ENCODE measurements around the gene HAVCR1.

DNA sequence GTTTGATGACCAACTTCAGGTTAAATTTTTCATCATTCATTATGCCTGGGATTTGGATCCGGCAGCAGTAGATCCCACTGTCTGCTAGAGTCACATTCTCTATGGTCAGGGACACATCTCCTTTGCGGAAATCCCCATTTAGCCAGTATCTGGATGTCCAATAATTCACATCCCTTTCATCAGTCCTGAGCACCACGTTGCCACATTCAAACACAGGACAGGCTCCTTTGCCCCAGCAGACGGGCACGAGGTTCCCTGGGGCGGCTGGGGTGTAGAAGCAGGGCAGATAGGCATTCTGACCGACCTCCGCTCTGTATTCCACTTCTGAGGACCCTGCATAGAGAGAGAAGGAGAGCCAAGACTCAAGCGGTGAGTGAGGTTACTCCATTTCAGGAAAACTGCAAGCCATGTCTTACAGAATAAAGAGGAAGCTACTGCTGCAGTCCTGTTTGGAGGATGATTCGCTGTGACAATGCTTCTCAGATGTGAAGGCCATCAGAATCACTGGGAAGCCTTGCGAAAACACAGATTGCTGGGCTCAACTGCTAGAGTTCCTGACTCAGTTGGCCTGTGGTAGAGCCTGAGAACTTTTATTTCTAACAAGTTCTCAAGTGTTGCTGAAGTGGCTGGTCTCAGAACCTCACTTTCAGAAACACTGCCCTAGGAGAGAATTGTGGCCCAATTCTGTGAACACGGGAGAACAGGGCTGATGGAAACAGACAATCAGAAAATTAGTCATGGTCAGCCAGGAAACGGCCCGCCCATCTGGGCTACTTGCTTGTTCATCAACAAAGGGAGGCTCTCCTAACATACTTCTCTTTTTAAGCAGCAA, 47.9 kb upstream of the HAVCR1 start:
- TF ChIP-seq POLR2A (IDR thresholded peaks at IDR 0.05) = no peak
- TF ChIP-seq, protein P1, sequence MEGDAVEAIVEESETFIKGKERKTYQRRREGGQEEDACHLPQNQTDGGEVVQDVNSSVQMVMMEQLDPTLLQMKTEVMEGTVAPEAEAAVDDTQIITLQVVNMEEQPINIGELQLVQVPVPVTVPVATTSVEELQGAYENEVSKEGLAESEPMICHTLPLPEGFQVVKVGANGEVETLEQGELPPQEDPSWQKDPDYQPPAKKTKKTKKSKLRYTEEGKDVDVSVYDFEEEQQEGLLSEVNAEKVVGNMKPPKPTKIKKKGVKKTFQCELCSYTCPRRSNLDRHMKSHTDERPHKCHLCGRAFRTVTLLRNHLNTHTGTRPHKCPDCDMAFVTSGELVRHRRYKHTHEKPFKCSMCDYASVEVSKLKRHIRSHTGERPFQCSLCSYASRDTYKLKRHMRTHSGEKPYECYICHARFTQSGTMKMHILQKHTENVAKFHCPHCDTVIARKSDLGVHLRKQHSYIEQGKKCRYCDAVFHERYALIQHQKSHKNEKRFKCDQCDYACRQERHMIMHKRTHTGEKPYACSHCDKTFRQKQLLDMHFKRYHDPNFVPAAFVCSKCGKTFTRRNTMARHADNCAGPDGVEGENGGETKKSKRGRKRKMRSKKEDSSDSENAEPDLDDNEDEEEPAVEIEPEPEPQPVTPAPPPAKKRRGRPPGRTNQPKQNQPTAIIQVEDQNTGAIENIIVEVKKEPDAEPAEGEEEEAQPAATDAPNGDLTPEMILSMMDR (IDR thresholded peaks at IDR 0.05) = no peak

Measured in transverse colon (tissue), 3 donors.